Posterior vena cava (tissue), 2 donors: ENCODE results near the gene TMCO4. TPM values are rescaled to one million over a fixed set of nuclear protein-coding genes. Genes with fewer than 3 reads are reported as not detected.

Experiments
- DNase-seq: peaks from one replicate; pipeline ENCODE4 v3.0.0-alpha.2; 2020; ENCODE audit warnings: low spot score
- intact Hi-C, 2 donors: fragments of 100-400 bp; cut with DNase I; formaldehyde crosslinking; loops; one replicate each; pipeline versions ENCODE4 v1.14.1 to v1.14.2; 2022 to 2023
- total RNA-seq, 2 donors: library from RNA; stranded (reverse); fragmentation: NEBNext Ultra II Directional; extraction: Animal tissue kit (Norgen Biotek cat#: 25700); gene quantifications; one replicate each; pipeline ENCODE4 v1.2.1, GENCODE V29; 2021
- donor health status: DM: yes; HTN: yes; CAD: no.
- donor health status: DM: yes; HTN: yes; CAD: no.

The TMCO4 gene
- total RNA-seq, 2 donors from 2014 or later, result 12.3 to 13.2 TPM

DNA sequence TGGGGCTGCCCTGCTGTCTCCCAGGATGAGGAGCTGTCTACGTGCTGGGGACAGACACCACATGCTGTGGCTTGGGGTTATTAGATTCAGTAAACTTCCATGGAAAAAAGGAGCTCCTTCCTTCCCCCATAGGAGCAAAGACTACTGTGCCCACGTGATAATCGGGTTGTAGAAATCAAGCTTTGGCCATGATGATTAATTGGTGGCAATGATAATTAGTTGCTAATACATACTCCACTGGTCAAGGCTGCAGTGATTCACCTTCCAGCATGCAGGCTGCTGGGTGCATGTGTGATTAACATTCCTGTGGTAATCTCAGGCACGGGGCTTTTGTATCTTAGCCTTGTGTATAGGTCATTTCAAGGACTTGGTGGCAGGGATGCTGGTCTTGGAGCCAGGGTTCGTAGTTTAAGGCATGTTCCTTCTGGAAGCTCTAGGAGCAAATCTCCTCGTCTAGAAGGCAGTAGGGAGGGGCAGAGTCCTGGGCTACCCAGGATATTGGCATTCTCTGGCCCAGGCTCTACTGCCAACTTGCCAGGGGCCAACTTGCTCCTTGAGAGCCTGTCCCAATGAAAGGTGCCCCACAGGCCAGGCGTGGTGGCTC, 41.4 kb downstream of the TMCO4 start:
- no peak for DNase-seq
- intact Hi-C loops, result no loop called here

DNA sequence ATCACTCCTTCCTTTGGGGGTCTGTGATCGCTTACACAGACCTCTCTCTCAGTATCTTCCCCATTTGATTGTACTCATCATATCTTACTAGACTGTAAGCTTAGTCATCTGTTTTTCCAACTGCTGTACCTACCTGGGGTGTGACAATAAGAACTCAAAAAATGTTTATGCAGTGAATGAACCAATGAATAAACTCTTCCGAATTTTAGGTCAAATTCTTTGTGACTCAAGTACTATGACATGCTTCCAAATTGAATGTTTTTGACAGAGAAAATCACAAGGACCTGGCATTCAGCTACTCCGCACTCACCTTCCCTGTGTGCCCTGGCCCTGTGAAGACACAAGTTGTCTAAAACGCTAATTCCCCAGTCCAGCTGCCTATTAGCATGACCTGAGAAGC, 42.1 kb downstream of the TMCO4 start:
- DNase-seq, result no peak
- intact Hi-C loops, result no loop called here

DNA sequence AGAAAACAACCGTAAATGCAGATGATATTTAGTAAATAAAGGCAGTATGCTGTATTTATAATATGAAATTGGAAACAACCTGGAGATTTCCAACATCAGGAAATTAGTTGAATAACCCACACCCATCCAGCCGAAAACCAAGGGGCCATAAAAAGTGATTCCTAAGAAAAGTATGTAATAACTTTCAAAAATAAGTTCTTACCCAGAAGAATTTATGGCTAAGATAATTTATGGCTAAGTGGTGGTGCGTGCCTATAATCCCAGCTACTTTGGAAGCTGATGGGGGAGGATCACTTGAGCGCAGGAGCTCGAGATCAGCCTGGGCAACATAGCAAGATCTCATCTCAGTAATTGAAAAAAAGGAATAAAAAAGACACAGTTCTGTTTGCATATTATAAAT, 43.2 kb downstream of the TMCO4 start:
- intact Hi-C loops, result no loop called here
- no peak for DNase-seq

DNA sequence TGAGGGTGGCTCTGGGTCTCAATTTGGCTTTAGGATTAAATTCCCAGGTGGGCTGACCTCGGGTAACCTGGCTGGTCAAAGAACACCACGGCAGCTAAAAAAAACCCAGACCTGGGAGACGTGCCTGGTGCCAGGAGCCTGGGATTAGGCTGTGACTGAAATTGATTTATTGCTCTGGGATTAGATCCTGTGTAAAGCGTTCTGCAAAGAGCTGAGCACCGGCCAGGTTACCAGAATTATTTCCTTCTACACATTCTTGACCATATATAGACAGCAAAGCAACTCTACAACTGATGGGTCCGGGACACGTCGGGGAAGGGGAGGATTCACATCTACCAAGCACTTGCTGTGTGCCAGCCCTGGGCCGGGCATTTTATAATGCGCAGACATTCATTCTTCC, 45.2 kb downstream of the TMCO4 start:
- no peak for DNase-seq

DNA sequence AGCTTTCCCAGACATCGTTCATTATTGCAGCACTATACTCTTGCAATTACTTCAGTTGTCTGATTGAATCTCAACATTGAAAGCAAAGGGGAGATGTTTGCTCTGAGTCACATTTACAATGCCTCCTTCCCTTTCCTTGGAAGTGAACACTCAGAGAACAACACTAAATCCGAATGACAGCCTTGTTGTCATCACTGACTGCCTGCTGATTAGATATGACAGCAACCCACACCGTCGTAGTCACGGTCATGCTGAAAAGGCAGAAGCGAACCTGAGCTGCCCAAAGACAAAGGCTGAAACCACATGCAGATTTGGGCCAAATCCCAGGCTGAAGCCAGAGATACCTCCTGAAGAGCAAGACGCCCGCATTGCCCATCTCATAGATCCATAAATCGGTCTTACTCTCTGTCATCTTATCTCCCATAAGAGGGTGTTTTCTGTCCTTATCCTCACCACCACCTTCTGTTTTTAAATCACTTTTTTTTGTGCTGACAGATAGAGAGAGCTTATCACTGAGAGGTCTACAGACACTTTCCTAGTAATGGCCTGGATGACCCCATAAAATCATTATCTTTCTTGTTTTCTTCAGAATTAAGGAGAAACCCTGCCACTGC, 47.5 kb downstream of the TMCO4 start:
- DNase-seq, result no peak
- intact Hi-C loops, result no loop called here

More for the DNA sequence above, 45.2 kb downstream of the TMCO4 start:
- intact Hi-C loops, result no loop called here

DNA sequence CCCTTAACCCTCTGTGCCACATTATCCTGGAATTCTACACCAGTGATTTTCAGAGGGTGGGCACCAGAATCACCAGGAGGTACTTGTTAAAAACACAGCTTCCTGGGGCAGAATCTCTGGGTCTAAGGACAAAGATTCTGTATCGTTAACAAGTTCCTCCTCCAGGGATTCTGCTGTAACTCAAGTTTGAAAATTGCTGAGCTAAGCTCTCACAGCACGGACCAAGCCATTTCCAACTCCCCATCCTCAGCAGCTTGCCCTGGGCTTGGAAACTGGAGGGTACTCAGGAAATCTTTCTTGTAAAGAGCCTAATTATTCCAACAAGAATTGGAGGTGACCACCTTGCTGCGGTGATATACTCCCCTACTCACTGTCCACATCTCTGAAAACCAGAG, 48.8 kb downstream of the TMCO4 start:
- intact Hi-C loops, result no loop called here
- DNase-seq, result no peak

DNA sequence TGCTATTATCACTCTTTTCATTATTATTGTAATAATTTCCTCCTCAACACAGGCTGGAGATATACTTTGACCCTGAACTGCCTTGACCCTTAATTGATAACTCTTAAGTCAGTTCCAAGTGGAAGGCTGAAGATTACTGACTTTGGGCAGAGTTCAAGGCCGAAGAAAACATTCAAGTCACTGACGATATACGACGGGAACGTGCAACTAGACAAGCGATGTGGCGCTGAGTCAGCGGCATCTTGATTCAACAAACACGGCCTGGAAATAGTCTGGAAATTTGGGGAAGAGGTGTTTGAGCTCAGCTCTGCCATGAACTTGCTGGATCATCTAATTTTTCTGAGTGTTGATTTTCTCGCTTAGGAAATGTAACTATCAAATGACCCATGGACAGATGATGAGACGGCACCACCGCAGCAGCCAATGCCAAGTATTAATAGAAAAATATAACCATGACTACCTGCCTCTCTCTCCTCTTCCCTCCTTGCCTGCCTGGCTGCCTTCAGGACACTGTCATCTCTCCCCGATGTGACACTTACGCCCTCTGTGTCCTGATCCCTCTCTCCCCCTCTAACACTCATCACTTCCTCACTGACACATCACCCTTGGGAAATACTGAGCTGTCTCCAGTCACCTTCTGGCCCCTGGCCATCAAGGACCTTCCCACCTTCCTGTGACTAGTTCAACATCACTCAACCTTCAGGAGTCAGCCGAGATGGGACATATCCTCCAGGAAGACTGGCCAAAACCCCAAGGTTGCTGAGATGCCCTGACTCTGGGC, 49.4 kb downstream of the TMCO4 start:
- intact Hi-C loops, result no loop called here
- no peak for DNase-seq

DNA sequence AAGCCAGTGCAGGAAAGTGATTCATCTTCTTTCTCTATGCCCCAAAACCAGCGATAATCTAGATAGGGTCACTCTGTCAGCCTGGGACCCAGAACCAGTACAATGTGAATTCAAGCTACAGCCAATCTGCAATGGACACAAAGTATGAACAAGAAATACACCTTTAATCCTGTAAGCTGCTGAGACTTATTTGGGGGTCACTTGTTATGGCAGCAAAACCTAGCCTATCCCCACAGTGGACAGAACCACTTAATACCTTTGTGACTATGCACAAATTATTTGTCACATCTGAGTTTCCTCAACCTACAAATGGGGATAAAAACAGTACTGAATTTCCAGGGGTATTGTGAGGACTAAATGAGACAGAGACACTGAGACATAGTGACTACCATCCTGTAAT, 50.0 kb downstream of the TMCO4 start:
- no peak for DNase-seq
- intact Hi-C loops, result no loop called here

DNA sequence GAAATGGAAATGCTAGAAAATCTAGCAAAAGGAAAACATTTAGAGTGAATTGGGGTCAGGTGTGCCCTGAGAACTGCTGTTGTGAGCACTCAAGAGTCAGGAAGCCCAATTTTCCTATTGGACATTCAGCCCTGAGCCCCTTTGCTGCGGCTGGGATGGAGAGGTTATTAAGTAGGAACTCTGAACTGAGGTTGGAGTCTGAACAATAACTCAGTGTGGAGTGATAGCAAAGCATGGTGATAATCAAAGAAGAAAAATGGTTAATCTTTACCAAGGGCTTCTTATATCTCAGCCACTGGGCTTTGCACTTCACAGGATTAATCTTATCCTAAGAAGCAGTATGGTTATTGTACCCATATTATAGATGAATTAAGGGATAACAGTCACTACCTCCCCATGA, 52.0 kb downstream of the TMCO4 start:
- DNase-seq, result no peak
- intact Hi-C loops, result no loop called here

DNA sequence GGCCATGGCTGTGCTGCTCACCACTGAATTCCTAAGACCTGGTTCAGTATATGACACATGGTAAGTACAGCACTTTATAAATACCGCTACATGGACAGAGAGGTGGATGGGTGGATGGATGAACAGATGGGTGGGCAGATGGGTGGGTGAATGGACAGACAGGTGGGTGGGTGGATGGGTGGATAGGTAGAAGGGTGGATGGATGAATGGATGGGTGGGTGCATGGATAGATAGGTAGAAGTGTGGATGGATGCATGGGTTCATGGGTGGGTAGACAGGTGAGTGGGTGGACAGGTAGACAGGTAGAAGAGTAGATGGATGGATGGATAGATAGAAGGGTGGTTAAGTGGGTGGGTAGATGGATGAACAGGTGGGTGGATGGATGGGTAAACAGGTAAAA, 54.8 kb downstream of the TMCO4 start:
- DNase-seq, result no peak
- intact Hi-C loops, result no loop called here

DNA sequence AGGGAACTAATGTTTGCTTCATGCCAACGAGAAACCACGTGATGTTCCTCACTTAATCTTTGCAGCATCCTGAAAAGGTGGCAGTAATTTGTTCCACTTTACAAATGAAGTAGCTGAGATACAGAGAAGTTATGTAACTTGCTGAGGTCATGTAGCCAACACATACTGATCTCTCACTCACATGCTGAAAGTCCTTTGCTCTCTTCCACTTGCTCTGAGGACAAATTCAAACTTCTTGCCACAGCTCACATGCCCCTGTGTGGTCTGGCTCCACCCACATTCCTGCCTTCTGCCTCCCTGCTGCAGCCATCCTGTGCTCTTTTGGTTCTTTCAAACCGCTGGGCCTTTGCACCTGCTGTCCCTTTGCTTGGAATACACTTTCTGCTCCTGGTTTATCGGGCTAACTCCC, 55.4 kb downstream of the TMCO4 start:
- no peak for DNase-seq
- intact Hi-C loops, result no loop called here

DNA sequence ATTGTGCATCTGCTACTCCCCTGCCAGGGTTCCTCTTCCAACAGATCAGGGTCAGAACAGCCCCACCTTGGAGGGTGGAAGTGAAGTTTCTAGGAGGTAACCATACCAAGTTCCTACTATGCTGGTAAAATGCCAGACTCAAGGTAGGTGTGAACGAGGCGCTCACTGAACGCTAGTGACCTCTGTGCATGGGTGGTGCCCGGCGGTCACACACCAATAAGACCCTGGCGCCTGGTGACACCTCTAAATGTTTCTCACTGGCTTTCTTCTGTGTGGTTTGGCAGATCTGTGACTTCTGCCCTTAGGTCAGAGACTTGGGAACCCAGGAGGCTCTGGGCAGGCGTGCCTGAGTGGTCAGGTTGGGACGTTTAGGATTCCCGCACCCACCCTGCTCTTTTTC, 55.9 kb downstream of the TMCO4 start:
- intact Hi-C loops, result no loop called here
- no peak for DNase-seq

DNA sequence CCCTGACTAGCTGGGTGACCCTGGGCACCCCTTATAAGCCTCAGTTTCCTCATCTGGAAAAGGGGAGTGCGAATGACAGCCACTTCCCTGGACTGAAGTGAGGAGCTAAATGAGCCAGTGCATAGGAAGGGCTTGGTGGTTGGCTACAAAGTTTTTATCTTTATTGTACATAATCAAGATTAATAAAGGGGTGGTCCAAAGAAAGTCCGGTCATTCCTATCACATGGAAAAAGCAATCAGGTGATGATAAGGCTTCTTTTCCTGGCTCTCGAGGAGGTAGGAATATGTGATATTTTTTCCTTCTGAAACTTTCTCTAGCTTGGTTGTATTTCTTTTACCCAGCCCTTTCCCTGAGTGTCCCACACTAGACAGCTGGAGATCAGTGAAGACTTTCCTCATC, 56.5 kb downstream of the TMCO4 start:
- intact Hi-C loops, result no loop called here
- no peak for DNase-seq

DNA sequence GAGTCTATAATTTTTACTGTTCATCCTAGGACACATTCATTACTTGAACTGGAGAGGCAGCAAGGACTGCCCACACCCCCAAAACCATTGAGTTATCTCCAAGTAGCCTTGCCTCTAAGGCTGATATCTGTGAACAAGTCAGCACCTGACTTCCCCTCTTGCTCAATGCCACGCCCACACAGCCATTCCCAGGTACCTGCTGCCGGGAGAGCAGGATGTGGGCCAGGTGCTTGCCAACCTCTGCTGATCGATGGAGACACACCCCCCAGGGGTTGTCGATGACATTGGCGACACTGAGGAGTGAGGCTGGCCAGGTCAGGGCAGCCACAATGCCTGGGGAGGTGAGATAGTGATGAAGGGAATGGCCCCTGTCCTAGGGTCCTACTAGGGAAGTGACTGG, 60.1 kb downstream of the TMCO4 start:
- intact Hi-C loops, result no loop called here
- DNase-seq, result no peak

DNA sequence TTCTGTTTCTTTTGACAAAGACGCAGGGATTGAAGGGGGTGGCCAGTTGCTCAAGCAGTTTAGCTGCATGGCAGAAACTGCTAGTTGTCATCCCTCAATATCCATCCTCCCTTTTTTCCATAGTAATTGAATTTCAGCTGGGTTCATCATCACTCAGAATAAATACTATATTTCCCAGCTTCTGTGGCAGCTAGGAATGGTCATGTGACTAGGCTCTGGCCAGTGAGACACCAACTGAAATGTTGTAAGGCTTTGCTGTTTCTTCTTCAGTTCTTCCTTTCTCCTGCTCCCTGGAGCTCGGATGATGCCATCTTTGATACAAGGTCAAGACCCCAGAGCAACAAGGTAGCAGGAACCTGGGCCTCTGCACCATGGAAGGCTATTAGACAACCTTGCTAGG, 61.0 kb downstream of the TMCO4 start:
- intact Hi-C loops, result no loop called here
- DNase-seq, result no peak

DNA sequence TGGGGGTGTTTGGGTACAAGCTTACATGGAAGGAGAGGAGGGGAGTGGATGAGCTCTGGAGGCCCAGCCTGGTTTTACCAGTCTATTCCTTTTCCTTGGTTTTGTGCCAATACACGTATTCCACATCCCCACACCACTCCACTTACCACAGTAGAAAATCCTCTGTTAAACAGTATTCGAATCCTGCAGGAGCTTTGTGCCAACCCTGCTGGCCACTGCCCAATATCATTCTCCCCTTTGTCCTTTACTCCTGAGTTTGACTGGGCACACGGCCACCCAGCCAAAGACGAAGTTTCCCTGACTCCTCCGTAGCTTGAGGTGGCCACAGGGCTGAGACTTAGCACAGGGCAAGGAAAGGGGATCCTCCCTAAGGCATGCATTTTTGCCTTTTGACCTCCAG, 61.6 kb downstream of the TMCO4 start:
- no peak for DNase-seq
- intact Hi-C loops, result no loop called here

DNA sequence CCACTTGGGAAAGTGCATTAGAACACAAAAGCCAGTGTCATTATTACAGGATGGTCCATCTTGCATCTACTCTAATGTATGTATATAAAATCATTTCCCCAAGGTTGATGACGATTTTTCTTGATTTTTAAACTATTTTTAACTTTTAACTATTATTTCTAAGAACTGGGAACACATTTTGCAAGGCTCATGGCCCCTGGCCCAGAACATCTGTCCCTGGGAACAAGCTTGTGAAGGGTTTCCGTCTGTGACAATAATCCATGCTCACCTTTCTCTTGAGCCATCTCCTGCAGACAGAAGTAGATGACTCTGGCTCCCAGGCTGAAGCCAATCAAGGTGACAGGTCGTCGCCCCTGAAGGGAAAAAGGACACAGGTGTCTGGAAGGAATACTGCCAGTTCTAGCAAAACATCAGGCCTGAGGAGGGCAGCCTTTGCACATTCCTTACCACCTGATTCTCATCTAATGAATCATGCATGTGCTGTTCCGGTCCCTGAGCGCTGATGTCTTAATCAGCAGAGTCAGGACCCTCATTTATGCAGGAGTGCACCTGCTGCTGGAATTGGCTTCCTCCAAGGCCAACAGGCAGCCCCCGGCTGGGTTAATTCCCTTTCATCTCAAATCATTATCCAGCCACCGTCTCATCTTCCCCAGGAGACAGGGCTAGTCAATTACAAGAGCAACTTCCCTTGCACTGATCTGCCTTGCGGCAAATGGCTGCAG, 62.5 kb downstream of the TMCO4 start:
- intact Hi-C loops, result no loop called here
- no peak for DNase-seq

DNA sequence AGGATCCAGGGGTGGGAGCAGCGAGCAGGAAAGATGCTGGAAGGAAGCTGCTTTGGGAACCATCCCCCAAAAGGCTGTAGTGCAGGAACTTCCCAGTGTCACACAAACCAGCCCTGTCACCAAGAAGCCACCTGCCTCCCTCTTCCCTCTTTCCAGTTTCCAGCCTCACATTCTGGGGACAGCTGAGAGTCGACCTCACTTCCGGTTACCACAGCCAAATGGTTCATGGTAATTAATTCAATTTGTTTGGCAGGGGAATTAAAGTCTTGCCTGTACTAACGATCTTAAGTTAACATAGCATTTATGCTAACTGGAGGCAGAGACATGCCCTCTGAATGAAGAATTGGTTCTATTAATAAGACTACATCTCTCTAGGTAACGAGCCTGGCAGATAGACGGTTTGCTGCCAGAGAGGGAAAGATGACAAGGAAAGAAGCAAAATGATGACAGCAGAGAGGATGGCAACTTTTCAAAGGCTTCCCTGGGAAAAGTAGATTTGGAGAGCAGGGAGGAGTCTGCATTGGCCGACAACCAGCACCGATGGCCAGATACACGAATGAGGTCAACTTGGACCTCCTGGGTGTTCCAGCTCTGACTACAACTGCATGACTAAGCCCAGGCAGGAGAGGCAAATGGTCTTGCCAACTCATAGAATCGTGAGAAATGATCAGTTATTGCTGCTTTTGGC, 64.1 kb downstream of the TMCO4 start:
- intact Hi-C loops, result no loop called here
- DNase-seq, result peak; percentile 91

DNA sequence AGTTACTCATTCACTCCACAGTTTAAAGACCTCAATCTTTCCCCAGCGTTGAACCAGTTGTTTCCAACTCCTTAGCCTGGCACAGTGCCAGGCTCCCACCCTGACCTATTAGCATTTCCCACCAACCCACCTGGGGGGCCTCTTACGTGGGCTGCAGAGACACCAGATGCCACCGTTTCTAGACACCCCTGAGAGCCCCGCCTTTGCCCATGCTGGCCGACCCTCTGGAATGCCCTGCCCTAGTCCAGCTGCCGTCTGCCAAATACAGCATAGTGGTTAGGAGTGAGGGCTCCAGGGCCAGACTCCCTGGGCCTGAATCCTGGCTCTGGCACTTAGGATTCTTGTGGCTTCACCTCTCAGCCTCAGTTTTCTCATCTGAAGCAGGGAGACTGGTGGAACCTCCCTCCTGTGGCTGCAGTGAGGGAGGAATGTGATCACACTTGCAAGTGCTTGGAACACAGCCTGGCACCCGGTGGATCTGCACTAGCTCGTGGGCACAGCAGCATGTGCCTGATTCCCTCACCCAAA, 65.2 kb downstream of the TMCO4 start:
- DNase-seq, result no peak
- intact Hi-C loops, result no loop called here

DNA sequence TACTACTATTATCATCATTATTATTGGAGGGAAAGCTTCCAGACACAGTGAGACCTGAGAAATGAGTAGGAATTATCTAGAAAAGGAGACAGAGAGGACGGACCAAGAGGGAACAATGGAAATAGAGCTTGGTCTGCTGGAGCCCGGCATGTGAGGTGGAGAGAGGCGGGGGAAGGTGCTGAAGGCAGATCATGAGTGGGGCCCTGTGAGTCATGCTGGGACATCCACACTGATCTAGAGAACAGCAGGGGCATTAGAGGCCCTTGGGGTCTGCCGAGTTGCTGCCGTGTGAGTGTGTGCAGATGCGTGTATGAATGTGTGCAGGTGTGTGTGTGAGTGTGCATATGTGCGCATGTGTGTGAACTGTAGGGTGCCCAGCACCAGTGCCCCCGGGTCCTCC, 65.7 kb downstream of the TMCO4 start:
- intact Hi-C loops, result no loop called here
- DNase-seq, result no peak
